Ishikawa (cell line): ENCODE data around the gene UBA52.

Experiments used
- CEBPB ChIP-seq: IDR thresholded peaks from 2 replicates; pipeline ENCODE4 v1.6.1; 2012
- CREB1 ChIP-seq: IDR thresholded peaks from 2 replicates; pipeline ENCODE4 v1.6.1; 2012; ENCODE audit warnings: low read depth
- EGR1 ChIP-seq: IDR thresholded peaks from 2 replicates; pipeline ENCODE4 v1.6.1; 2012
- EP300 ChIP-seq: IDR thresholded peaks from 2 replicates; pipeline ENCODE4 v1.6.1; 2012; ENCODE audit warnings: borderline replicate concordance
- FOXM1 ChIP-seq: IDR thresholded peaks from 2 replicates; pipeline ENCODE4 v1.6.1; 2012; ENCODE audit warnings: low read depth, borderline replicate concordance
- MAX ChIP-seq: IDR thresholded peaks from 2 replicates; pipeline ENCODE4 v1.6.1; 2012
- NFIC ChIP-seq: IDR thresholded peaks from 2 replicates; pipeline ENCODE4 v1.6.1; 2012
- RAD21 ChIP-seq: IDR thresholded peaks from 2 replicates; pipeline ENCODE4 v1.6.1; 2012; ENCODE audit warnings: low read depth
- REST ChIP-seq: IDR thresholded peaks from 2 replicates; pipeline ENCODE4 v1.6.1; 2012; ENCODE audit warnings: low read depth, mild to moderate bottlenecking
- TAF1 ChIP-seq: IDR thresholded peaks from 2 replicates; pipeline ENCODE4 v1.6.1; 2012; ENCODE audit warnings: low read depth, mild to moderate bottlenecking
- TCF12 ChIP-seq: IDR thresholded peaks from 2 replicates; pipeline ENCODE4 v1.6.1; 2012; ENCODE audit warnings: low read depth
- TEAD4 ChIP-seq: IDR thresholded peaks from 2 replicates; pipeline ENCODE4 v1.6.1; 2012
- YY1 ChIP-seq: IDR thresholded peaks from 2 replicates; pipeline ENCODE4 v1.6.1; 2012; ENCODE audit warnings: low read depth
- ZBTB7A ChIP-seq: IDR thresholded peaks from 2 replicates; pipeline ENCODE4 v1.6.1; 2012; ENCODE audit warnings: low read depth
- TF ChIP-seq, protein P1 (sequence below): IDR thresholded peaks from 2 replicates; pipeline ENCODE4 v1.6.1; 2012

The UBA52 gene

DNA sequence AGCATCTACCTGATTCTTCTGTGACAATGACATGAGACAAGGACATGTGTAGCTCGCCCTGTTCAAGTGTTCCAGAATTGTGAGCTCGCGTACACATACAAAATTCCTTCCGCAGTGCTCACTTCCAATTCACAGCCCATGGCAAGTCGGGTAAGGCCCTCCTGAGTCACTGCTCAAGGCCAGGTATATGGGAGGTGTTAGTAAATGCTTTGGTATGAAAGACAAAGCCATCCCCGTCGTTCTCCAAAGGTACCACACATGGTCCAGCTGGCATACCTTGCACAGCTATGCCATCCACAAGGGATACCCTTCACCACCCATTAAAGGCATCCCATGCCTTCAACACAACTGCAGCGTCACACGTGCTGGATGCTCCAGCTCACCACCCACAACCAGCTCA lies 45.3 kb upstream of the UBA52 start:
- TF ChIP-seq ZBTB7A: no peak
- no peak for TF ChIP-seq FOXM1
- no peak for TF ChIP-seq REST
- TF ChIP-seq, protein P1, sequence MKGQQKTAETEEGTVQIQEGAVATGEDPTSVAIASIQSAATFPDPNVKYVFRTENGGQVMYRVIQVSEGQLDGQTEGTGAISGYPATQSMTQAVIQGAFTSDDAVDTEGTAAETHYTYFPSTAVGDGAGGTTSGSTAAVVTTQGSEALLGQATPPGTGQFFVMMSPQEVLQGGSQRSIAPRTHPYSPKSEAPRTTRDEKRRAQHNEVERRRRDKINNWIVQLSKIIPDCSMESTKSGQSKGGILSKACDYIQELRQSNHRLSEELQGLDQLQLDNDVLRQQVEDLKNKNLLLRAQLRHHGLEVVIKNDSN: no peak
- no peak for TF ChIP-seq NFIC
- no peak for TF ChIP-seq TCF12
- no peak for TF ChIP-seq EGR1
- TF ChIP-seq EP300: no peak
- no peak for TF ChIP-seq TAF1
- TF ChIP-seq TEAD4: no peak
- TF ChIP-seq CREB1: no peak
- TF ChIP-seq CEBPB: no peak
- TF ChIP-seq RAD21: no peak
- no peak for TF ChIP-seq YY1
- TF ChIP-seq MAX: no peak

DNA sequence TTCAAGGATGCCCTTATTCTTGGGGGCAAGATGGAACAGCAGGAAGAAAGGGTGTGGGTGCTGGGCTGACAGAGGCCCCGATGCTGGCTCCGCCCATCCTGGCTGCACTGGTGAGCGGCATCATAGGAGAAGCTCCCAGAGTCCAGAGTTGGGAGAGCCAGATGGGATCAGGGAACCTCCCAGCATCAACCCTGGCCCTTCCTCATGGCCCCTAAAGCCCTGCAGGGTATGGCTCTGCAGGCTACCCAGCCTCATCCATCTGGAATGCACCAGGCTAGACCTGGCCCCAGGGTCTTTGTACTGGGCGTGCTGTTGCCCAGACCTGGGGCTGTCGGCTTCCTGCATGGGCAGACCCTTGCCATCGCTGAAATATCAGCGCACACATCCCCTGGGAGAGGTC lies 41.9 kb upstream of the UBA52 start:
- no peak for TF ChIP-seq EP300

DNA sequence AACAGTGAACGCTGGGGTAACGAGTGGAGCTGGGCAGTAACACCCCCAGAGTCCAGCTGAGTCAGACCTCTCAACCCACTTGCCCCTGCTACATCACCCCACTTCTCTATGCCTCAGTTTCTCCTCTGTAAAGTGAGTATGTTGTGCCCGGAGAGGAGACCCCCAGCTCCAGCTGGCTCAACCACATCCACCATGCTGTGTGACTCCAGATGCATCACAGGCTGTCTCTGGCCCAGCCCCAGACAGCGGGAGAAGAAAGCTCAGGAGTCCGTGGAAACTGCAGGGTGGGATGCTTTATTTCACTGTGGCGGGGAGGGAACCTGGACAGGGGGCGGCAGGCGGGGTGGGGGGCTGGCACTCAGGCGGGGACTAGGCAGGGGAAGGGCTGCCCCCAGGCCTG lies 40.2 kb upstream of the UBA52 start:
- TF ChIP-seq TEAD4: no peak
- no peak for TF ChIP-seq TCF12
- TF ChIP-seq REST: no peak
- no peak for TF ChIP-seq TAF1
- no peak for TF ChIP-seq CREB1
- no peak for TF ChIP-seq FOXM1
- TF ChIP-seq CEBPB: no peak
- no peak for TF ChIP-seq RAD21
- TF ChIP-seq EGR1: no peak
- TF ChIP-seq, protein P1: no peak
- TF ChIP-seq NFIC: no peak
- no peak for TF ChIP-seq MAX
- TF ChIP-seq EP300: no peak
- no peak for TF ChIP-seq YY1

DNA sequence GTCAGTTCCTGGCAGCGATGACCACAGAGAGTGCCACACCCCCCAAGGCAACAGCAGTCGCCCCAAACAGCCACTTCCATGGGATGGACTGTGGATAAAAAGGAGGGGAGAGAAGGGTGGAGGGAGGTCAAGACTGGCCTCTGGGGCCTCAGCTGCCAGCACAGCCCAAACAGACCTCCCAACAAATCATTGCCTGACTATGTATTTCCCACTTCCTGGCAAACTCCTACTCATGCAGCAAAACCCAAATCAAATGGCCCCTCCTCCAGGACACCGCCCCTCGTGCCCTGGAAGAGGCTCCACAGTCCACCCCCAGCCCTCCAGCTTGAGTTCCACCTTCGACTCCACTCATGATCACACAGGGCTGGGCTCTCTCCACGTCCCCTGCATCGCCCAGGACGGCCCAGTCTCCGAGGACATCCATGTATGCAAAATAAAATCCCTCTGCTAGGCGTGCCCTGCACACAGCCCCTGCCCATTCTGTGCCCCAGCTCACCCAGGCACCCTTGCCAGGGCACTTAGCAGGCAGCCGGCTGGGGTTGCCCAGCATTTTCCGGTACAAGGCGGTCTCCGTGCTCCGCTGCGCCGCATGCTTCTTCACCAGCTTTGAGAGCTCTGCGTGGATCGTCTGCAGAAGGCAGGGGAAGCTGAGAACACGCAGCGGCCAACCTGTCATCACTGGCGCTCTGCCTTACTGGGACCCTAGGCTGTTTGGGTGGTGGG lies 39.3 kb upstream of the UBA52 start:
- no peak for TF ChIP-seq EP300
- TF ChIP-seq, protein P1: no peak

- no peak for TF ChIP-seq CEBPB
- TF ChIP-seq, protein P1: no peak
- no peak for TF ChIP-seq EGR1
- TF ChIP-seq FOXM1: no peak
- no peak for TF ChIP-seq CREB1
- TF ChIP-seq TCF12: no peak
- TF ChIP-seq REST: no peak
- TF ChIP-seq EP300: no peak
- TF ChIP-seq RAD21: no peak
- no peak for TF ChIP-seq MAX
- no peak for TF ChIP-seq YY1
- no peak for TF ChIP-seq TAF1
- no peak for TF ChIP-seq NFIC
- TF ChIP-seq ZBTB7A: no peak
- no peak for TF ChIP-seq TEAD4
Measured at GRCh38 chr19:18533058-18533457, 38.6 kb upstream of the UBA52 start.
